ENCODE data around the gene CNTROB.

CNTROB gene

GRCh38 chr17:7886227-7887037 is 45.6 kb upstream of the CNTROB start (continued):
- TF ChIP-seq PRDM2 (tag by site-specific recombination; IDR thresholded peaks at IDR 0.05; ENCODE audit: borderline replicate concordance) (no peak), ZNF391 (tag by site-specific recombination; IDR thresholded peaks at IDR 0.05; ENCODE audit: borderline replicate concordance, low read depth) (no peak), HOXD13 (CRISPR knock-in tag; IDR thresholded peaks at IDR 0.05; ENCODE audit: borderline replicate concordance) (no peak), ZSCAN5A (tag by site-specific recombination; IDR thresholded peaks at IDR 0.05) (no peak), TCF7L2 (IDR thresholded peaks at IDR 0.05; ENCODE audit: borderline replicate concordance, low read depth, low read length) (no peak), ZNF791 (tag by site-specific recombination; IDR thresholded peaks at IDR 0.05) (no peak), ZNF558 (tag by site-specific recombination; IDR thresholded peaks at IDR 0.05) (no peak), REST (tag by site-specific recombination; IDR thresholded peaks at IDR 0.05) (no peak), ZNF488 (tag by site-specific recombination; IDR thresholded peaks at IDR 0.05) (no peak), YY2 (tag by site-specific recombination; IDR thresholded peaks at IDR 0.05) (no peak), ZNF114 (tag by site-specific recombination; IDR thresholded peaks at IDR 0.05) (no peak), ZNF658 (tag by site-specific recombination; IDR thresholded peaks at IDR 0.05) (no peak), HIC1 (tag by site-specific recombination; IDR thresholded peaks at IDR 0.05) (no peak), KLF10 (tag by site-specific recombination; IDR thresholded peaks at IDR 0.05) (peak; percentile 7; the same call in 1 of the 2 replicates), ZSCAN30 (tag by site-specific recombination; IDR thresholded peaks at IDR 0.05) (no peak; the same call in 1 of the 2 replicates), ZNF146 (tag by site-specific recombination; IDR thresholded peaks at IDR 0.05) (no peak), SP2 (tag by site-specific recombination; IDR thresholded peaks at IDR 0.05) (peak; percentile 16), ZNF132 (tag by site-specific recombination; IDR thresholded peaks at IDR 0.05; ENCODE audit: borderline replicate concordance) (no peak), FEZF1 (tag by site-specific recombination; IDR thresholded peaks at IDR 0.05) (no peak; the same call in 1 of the 2 replicates), ZBTB20 (tag by site-specific recombination; IDR thresholded peaks at IDR 0.05) (peak; percentile 42; the same call in 1 of the 2 replicates), ZEB2 (tag by site-specific recombination; IDR thresholded peaks at IDR 0.05) (no peak), ZNF768 (tag by site-specific recombination; IDR thresholded peaks at IDR 0.05) (no peak), PRDM4 (tag by site-specific recombination; IDR thresholded peaks at IDR 0.05) (0 out of 2 replicates have a peak, but pooled peaks have one; percentile 1)

Data from HEK293 (cell line).